RWPE2 (cell line): ENCODE results near the gene LIFR.

ENCODE experiments used
- ATAC-seq: fragments of 200-7000 bp; cut with Tn5 transposase; 3 replicates; pipeline ENCODE4 v1.9.1; 2021; ENCODE audit warnings: low read depth
- DNase-seq: peaks from one replicate; pipeline ENCODE4 v3.0.0-alpha.2; 2020; ENCODE audit warnings: low spot score
- H3K27ac ChIP-seq: fragments of 450-650 bp; 2 replicates; pipeline ENCODE4 v1.5.1; 2017; ENCODE audit warnings: mild to moderate bottlenecking; ENCODE audit not compliant: poor library complexity, severe bottlenecking
- H3K27me3 ChIP-seq: fragments of 250-450 bp; sonication (Bioruptor Pico); 2 replicates; pipeline ENCODE4 v1.5.1; 2021; ENCODE audit warnings: mild to moderate bottlenecking, moderate library complexity; ENCODE audit not compliant: insufficient read depth, poor library complexity, severe bottlenecking
- H3K36me3 ChIP-seq: fragments of 250-450 bp; sonication (Bioruptor Pico); 2 replicates; pipeline ENCODE4 v1.5.1; 2020; ENCODE audit warnings: low read depth, mild to moderate bottlenecking, moderate library complexity
- H3K4me1 ChIP-seq: fragments of 250-450 bp; sonication (Bioruptor Pico); 2 replicates; pipeline ENCODE4 v1.5.1; 2021; ENCODE audit warnings: mild to moderate bottlenecking, moderate library complexity; ENCODE audit not compliant: insufficient read depth, poor library complexity, severe bottlenecking
- H3K4me3 ChIP-seq: fragments of 250-450 bp; sonication (Bioruptor Pico); 2 replicates; pipeline ENCODE4 v1.5.1; 2021; ENCODE audit warnings: mild to moderate bottlenecking, moderate library complexity; ENCODE audit not compliant: severe bottlenecking
- H3K9me3 ChIP-seq: fragments of 250-450 bp; sonication (Bioruptor Pico); 2 replicates; pipeline ENCODE4 v1.5.1; 2021; ENCODE audit warnings: mild to moderate bottlenecking, moderate library complexity; ENCODE audit not compliant: severe bottlenecking
- CTCF ChIP-seq: fragments of 450-650 bp; IDR thresholded peaks from one replicate; pipeline ENCODE4 v1.5.1; 2017; ENCODE audit warnings: mild to moderate bottlenecking, moderate library complexity; ENCODE audit not compliant: poor library complexity, severe bottlenecking

LIFR gene

DNA sequence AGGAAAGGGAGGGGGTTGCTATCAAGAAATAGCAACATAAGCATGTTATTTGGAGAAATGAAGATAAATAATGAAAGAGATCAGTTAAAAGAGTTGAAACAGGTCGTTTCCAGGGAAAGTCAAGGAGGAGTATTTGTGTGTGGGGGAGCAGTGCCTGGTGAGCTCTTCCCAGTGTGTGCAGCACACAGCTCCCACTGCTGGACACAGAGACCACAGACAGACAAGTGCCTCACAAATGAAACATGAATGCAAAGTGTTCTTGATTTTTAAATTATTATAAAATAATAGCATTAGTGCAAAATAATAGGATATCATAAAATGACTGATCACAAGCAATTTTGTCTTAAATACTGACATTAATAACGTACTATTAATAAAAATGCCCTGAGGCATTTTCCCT, 40.8 kb downstream of the LIFR start:
- Histone ChIP-seq H3K4me3 (no peak overlapping the region), H3K9me3 (no peaks in the 10 kb centered on the region), H3K4me1 (no peaks in the 10 kb centered on the region), H3K36me3 (no peaks in the 10 kb centered on the region), H3K27ac (no peak overlapping the region), H3K27me3 (no peaks in the 10 kb centered on the region)
- ATAC-seq (peak; percentile 79), DNase-seq (no peak)
- TF ChIP-seq CTCF, result peak; percentile 77

GRCh38 chr5:38515092-38515491, 41.4 kb downstream of the LIFR start:
- no peak overlapping the region for H3K27ac ChIP-seq
- no peaks in the 10 kb centered on the region for H3K27me3 ChIP-seq
- DNase-seq, result no peak
- ATAC-seq, result no peak
- no peaks in the 10 kb centered on the region for H3K9me3 ChIP-seq
- no peaks in the 10 kb centered on the region for H3K4me1 ChIP-seq
- no peak overlapping the region for H3K4me3 ChIP-seq
- H3K36me3 ChIP-seq, result no peaks in the 10 kb centered on the region
- no peak for TF ChIP-seq CTCF

GRCh38 chr5:38509185-38509584, 47.3 kb downstream of the LIFR start:
- DNase-seq, result no peak
- Histone ChIP-seq H3K27me3 (no peaks in the 10 kb centered on the region), H3K27ac (peak overlapping the region; percentile 42), H3K36me3 (no peaks in the 10 kb centered on the region), H3K4me1 (peaks cover 14% of the 10 kb centered on the region), H3K4me3 (no peak overlapping the region), H3K9me3 (no peaks in the 10 kb centered on the region)
- ATAC-seq, result peak; percentile 99
- no peak for TF ChIP-seq CTCF

DNA sequence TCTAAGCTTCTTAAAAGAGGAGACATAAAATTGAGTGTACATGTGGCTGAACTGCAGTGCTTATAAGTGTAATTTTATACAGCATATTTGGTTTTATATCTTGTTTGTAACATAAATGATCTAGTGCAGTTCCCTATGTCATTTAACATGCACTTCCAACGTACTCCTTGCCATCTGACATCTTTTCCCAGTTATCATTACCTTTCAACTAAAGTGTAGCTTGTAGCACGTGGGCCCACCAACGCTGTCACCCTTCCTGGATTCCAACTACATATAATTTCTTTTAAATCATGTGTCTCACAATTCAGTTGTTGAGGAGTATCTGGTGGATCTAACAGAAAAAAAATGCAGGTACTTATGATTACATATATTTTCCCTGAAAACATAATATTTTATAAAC, 50.1 kb downstream of the LIFR start:
- Histone ChIP-seq H3K27me3 (no peaks in the 10 kb centered on the region), H3K4me1 (peaks cover 14% of the 10 kb centered on the region), H3K27ac (no peak overlapping the region), H3K36me3 (no peaks in the 10 kb centered on the region), H3K9me3 (no peaks in the 10 kb centered on the region), H3K4me3 (no peak overlapping the region)
- ATAC-seq (no peak), DNase-seq (no peak)
- TF ChIP-seq CTCF, result no peak

DNA sequence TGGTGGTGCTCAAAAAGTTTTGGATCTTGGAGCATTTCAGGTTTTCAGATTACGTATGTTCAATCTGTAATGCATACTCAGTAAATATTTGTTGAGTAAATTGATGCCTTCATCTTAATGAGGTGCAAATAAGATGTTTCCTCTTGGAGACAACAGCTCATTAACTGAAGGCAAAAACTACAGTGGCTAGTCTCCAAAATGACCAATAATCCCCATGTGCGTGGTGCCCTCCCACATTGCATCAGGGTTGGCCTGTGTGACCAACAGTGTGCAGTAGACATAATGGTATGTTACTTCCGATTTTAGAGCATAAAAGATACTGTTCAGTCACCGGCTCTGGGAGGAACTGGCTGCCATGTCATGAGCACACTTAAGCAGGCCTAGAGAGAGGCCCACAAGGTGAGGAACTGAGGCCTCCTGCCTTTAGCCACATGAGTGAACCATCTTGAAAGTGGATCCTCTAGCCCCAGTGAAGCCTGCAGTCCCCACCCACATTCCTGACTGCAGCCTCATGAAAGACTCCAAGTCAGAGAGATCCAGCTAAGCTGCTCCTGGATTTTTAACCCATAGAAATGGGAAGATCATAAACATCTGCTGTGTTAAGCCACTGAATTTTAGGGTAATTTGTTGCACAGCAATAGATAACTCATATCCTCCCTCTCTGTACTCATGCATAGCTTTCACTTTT, 55.7 kb downstream of the LIFR start:
- DNase-seq, result no peak
- Histone ChIP-seq H3K9me3 (no peaks in the 10 kb centered on the region), H3K4me3 (no peak overlapping the region), H3K27ac (no peak overlapping the region), H3K36me3 (no peaks in the 10 kb centered on the region), H3K27me3 (no peaks in the 10 kb centered on the region), H3K4me1 (no peaks in the 10 kb centered on the region)
- ATAC-seq, result peak; percentile 88
- TF ChIP-seq CTCF, result no peak
